ENCODE data around the gene PRKCD. TPM values are rescaled to one million over a fixed set of nuclear protein-coding genes. Genes with fewer than 3 reads are reported as not detected.

PRKCD gene
- total and polyA plus RNA-seq, 2 of the 4 experiments (the other 2 are of a cell fraction), result 4.3 to 19.0 TPM

GRCh38 chr3:53195602-53196574 is 34.9 kb downstream of the PRKCD start (continued):
- TF ChIP-seq, protein P1, sequence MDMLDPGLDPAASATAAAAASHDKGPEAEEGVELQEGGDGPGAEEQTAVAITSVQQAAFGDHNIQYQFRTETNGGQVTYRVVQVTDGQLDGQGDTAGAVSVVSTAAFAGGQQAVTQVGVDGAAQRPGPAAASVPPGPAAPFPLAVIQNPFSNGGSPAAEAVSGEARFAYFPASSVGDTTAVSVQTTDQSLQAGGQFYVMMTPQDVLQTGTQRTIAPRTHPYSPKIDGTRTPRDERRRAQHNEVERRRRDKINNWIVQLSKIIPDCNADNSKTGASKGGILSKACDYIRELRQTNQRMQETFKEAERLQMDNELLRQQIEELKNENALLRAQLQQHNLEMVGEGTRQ (IDR thresholded peaks at IDR 0.05; ENCODE audit: low read depth, low read length), result no peak
- peak; percentile 90 for TF ChIP-seq RAD21 (IDR thresholded peaks at IDR 0.05; ENCODE audit: low read length)
- no peak for TF ChIP-seq FOS (IDR thresholded peaks at IDR 0.05; ENCODE audit: low read depth, low read length)
- TF ChIP-seq NFE2L2 (IDR thresholded peaks at IDR 0.05; ENCODE audit: low read depth, low read length), result no peak

All from IMR-90 (cell line).